ENCODE results near the gene KHK.

DNA sequence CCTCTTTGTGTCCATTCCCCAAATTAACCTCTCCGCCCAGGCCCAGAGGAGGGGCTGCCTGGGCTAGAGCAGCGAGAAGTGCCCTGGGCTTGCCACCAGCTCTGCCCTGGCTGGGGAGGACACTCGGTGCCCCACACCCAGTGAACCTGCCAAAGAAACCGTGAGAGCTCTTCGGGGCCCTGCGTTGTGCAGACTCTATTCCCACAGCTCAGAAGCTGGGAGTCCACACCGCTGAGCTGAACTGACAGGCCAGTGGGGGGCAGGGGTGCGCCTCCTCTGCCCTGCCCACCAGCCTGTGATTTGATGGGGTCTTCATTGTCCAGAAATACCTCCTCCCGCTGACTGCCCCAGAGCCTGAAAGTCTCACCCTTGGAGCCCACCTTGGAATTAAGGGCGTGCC is 13.5 kb downstream of the KHK start:
- no peak for TF ChIP-seq POLR2AphosphoS5 (IDR thresholded peaks at IDR 0.05; ENCODE audit: borderline replicate concordance, low read depth, low read length)
- no peak for TF ChIP-seq EZH2 (IDR thresholded peaks at IDR 0.05)
